ENCODE results near the gene RHOG. TPM values are rescaled to one million over a fixed set of nuclear protein-coding genes. Genes with fewer than 3 reads are reported as not detected.
"Not testable (repeated sequence)": the region's sequence is repeated elsewhere in the genome, so short reads cannot be mapped to it uniquely, and the experiment has no call there.

RHOG gene
- total and polyA plus RNA-seq, 4 donors, result 48.6 to 61.0 (median 56.5) TPM

DNA sequence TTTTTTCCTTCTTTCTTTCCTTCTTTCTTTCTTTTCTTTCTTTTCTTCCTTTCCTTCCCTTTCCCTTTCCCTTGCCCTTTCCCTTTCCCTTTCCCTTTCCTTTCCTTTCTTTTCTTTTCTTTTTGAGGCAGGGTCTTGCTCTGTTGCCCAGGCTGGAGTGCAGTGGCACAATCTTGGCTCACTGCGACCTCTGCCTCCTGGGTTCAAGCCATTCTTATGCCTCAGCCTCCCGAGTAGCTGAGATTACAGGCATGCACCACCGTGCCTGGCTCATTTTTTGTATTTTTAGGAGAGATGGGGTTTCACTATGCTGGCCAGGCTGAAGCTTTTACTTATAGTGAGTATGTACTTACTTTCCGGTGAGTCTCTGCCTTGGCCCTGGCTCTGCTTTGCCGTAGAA, 25.9 kb downstream of the RHOG start:
- peak in 1 of 2 donors; percentile 4 for DNase-seq
- 91 to 94% methylated on average over 5 of the region's 5 CpGs for WGBS, 2 donors
- H3K9me3 ChIP-seq (ENCODE audit: control insufficient read depth, low read length); H3K27ac ChIP-seq (ENCODE audit: low read depth in 1 of 2, low read length in 2 of 2); H3K27me3 ChIP-seq (ENCODE audit: control insufficient read depth in 1 of 2, insufficient read depth in 2 of 2, low read length in 1 of 2); H3K4me3 ChIP-seq (ENCODE audit: low read length in 2 of 2); intact Hi-C loops (cut with DNase I); H3K4me1 ChIP-seq (ENCODE audit: control insufficient read depth in 1 of 2, insufficient read depth in 2 of 2, low read length in 2 of 2); ATAC-seq (ENCODE audit: low FRiP score); H3K36me3 ChIP-seq (ENCODE audit: control insufficient read depth in 1 of 2, insufficient read depth in 2 of 2, low read length in 1 of 2): not testable (repeated sequence)

DNA sequence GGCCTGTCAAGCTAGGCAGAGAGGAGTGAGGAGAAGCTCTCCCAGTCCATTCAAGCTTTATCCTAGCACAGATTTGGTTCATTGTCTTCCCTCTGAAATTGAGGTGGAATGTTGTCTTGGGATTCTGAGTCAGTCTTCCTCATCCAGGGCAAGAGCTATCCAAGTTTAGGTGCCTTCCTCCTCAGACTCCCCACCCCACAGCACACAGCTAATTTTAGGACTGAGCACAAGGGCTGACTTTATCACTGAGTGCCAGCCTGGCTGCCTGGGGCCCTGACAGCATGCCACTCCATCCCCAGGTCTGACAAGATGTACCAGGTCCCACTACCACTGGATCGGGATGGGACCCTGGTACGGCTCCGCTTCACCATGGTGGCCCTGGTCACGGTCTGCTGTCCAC, 29.8 kb downstream of the RHOG start:
- DNase-seq (peak in 1 of 2 donors; percentile 21), ATAC-seq (ENCODE audit: low FRiP score) (no peak)
- no peaks in the 10 kb centered on the region for H3K4me1 ChIP-seq (ENCODE audit: control insufficient read depth in 1 of 2, insufficient read depth in 2 of 2, low read length in 2 of 2)
- no peaks in the 10 kb centered on the region for H3K9me3 ChIP-seq (ENCODE audit: control insufficient read depth, low read length)
- H3K4me3 ChIP-seq (ENCODE audit: low read length in 2 of 2), result no peak overlapping the region
- H3K27ac ChIP-seq (ENCODE audit: low read depth in 1 of 2, low read length in 2 of 2), result no peak overlapping the region
- WGBS, 2 donors, result 94 to 95% methylated on average over 4 of the region's 4 CpGs
- H3K36me3 ChIP-seq (ENCODE audit: control insufficient read depth in 1 of 2, insufficient read depth in 2 of 2, low read length in 1 of 2), result no peaks in the 10 kb centered on the region
- intact Hi-C loops (cut with DNase I), result no loop called here
- H3K27me3 ChIP-seq (ENCODE audit: control insufficient read depth in 1 of 2, insufficient read depth in 2 of 2, low read length in 1 of 2), result no peaks in the 10 kb centered on the region

DNA sequence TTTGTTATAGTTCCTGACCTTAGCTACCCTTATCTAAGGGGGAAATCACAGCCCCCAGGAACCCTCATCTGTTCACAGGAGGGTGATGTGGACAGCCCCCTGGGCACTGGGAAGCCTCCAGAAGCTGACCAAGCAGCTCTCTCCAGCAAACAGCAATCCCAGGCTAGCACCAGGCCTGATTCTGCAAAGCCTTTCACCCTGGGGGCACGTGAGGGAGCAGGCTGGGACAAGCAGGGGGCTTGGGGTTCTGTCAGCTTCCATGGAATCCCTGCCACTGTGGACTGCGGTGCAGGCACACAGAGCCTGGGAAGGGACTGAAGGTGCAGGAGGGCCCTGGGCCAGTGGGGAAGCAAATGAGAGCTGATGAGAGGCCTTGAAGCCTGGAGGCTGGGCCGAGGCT, 30.3 kb downstream of the RHOG start:
- H3K36me3 ChIP-seq (ENCODE audit: control insufficient read depth in 1 of 2, insufficient read depth in 2 of 2, low read length in 1 of 2), result no peaks in the 10 kb centered on the region
- no peak for ATAC-seq (ENCODE audit: low FRiP score)
- H3K4me1 ChIP-seq (ENCODE audit: control insufficient read depth in 1 of 2, insufficient read depth in 2 of 2, low read length in 2 of 2), result no peaks in the 10 kb centered on the region
- WGBS, 2 donors, result 90 to 91% methylated on average over 3 of the region's 3 CpGs
- no peak overlapping the region for H3K4me3 ChIP-seq (ENCODE audit: low read length in 2 of 2)
- no peak overlapping the region for H3K27ac ChIP-seq (ENCODE audit: low read depth in 1 of 2, low read length in 2 of 2)
- intact Hi-C loops (cut with DNase I), result no loop called here
- H3K27me3 ChIP-seq (ENCODE audit: control insufficient read depth in 1 of 2, insufficient read depth in 2 of 2, low read length in 1 of 2), result no peaks in the 10 kb centered on the region
- peak in 1 of 2 donors; percentile 9 for DNase-seq
- no peaks in the 10 kb centered on the region for H3K9me3 ChIP-seq (ENCODE audit: control insufficient read depth, low read length)

DNA sequence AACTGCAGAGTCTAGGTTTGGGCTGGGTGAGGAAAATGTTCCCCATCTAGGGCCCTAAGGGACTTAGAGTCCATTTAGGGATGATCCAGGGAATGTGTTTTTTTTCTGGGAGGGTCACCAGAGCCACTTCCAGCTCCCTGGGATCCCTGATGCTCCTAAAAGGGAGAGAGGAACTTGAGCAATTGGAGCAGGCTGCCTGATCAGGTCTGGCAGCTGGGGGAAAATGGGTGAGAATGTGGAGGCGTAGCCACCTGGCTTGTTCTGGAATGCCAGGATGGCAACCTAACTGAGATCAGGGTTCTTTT, 31.2 kb downstream of the RHOG start:
- Histone ChIP-seq H3K36me3 (ENCODE audit: control insufficient read depth in 1 of 2, insufficient read depth in 2 of 2, low read length in 1 of 2) (no peaks in the 10 kb centered on the region), H3K27me3 (ENCODE audit: control insufficient read depth in 1 of 2, insufficient read depth in 2 of 2, low read length in 1 of 2) (no peaks in the 10 kb centered on the region), H3K4me1 (ENCODE audit: control insufficient read depth in 1 of 2, insufficient read depth in 2 of 2, low read length in 2 of 2) (no peaks in the 10 kb centered on the region), H3K4me3 (ENCODE audit: low read length in 2 of 2) (no peak overlapping the region), H3K9me3 (ENCODE audit: control insufficient read depth, low read length) (no peaks in the 10 kb centered on the region), H3K27ac (ENCODE audit: low read depth in 1 of 2, low read length in 2 of 2) (no peak overlapping the region)
- ATAC-seq (ENCODE audit: low FRiP score) (no peak), DNase-seq (no peak)
- 98 to 100% methylated on average over 1 of the region's 1 CpG for WGBS, 2 donors
- intact Hi-C loops (cut with DNase I), result no loop called here

DNA sequence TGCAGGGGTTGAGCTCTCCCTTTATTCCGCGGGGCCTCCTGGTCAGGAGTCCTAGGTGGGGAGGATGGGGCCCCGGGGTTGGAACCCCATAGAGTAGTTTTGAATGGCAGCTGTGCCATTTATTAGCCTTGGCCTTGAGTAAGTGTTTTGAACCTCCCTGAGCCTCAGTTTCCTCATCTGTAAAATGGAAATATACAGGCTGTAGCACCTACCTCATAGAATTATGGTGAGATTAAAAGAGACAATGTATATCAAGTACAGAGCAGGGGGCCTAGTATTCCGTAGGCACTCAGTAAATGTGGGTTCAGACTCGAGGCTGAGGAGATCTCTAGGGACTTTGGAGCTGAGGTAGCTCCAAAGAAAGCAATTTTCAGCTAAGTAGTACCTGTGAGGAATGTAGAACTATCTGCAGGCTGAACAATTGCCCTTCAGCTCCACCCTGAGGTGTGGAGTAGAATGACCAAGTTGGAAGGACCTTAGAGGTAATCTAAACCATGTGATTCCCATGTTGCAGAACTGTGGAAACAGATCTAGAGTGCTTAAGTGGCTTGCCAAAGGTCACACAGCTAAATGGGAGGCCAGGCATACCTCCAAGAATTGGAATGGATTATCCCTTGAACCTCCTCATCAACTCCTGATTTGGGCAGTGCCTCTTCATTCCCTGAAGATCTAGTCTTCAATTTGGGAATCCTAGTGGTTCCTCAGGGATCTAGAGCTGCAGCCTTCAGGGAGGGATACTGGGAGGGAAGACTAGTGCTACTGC, 31.7 kb downstream of the RHOG start:
- intact Hi-C loops (cut with DNase I), result no loop called here
- DNase-seq, result peak; percentile 1 to 34

DNA sequence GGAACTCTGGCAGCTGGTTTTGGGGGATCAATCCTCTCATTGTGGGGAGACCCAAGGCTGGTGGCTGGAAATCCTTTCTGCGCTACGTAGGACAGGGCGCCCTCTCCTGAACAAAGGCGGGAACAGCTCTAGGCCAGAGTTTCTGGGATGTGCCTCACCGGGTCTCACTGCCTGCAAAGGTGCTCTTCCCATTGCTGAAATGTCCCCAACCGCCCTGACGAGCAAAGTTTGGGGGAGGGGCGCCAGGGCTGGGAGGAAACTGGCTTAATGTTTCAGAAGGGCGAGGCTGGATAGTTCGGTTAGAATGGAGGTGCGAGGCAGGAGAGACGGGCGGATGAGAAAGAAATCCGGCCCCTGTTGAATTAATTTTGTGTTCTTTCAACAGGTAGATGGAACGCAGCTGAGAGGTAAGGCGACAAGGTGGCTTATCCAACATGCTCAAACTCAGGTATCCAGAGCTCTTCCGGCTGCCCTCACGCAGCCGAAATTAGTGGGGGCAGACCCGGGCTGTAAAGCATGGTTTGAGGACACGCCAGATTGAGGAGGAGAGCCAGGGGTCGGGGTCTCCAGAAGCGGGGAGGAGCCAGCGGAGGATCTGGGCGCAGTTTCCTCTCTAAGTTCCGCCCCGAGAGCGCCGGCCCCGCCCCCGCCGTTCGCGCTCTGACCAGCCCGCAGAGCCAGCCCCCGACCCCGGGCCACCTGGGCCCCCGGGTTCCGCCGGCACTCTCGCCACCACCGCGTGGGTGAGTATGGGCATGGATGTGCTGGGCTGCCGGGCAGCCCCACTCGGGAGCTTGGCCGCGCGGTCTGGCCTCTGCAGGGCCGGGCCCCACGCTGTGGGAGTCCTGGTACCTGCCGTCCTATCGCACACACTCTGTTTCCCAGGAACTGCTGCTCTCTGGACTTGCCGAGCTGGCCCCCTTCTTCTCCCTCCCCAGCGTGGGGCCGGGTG, 32.6 kb downstream of the RHOG start, which contains the start of gene PGAP2:
Gene PGAP2 (plus strand): TSS at position 652 of the 952 bp plus-strand sequence. CDS start 2,700 bp downstream, outside the sequence.
- peak; percentile 76 to 90 for DNase-seq

More for the DNA sequence above, 31.7 kb downstream of the RHOG start:
- 31 to 35% methylated on average over 5 of the region's 5 CpGs for WGBS, 2 donors
- Histone ChIP-seq H3K4me1 (ENCODE audit: control insufficient read depth in 1 of 2, insufficient read depth in 2 of 2, low read length in 2 of 2) (no peaks in the 10 kb centered on the region), H3K4me3 (ENCODE audit: low read length in 2 of 2) (peak overlapping the region; percentile 45 to 53), H3K27me3 (ENCODE audit: control insufficient read depth in 1 of 2, insufficient read depth in 2 of 2, low read length in 1 of 2) (no peaks in the 10 kb centered on the region), H3K9me3 (ENCODE audit: control insufficient read depth, low read length) (no peaks in the 10 kb centered on the region), H3K27ac (ENCODE audit: low read depth in 1 of 2, low read length in 2 of 2) (no peak overlapping the region), H3K36me3 (ENCODE audit: control insufficient read depth in 1 of 2, insufficient read depth in 2 of 2, low read length in 1 of 2) (no peaks in the 10 kb centered on the region)
- ATAC-seq (ENCODE audit: low FRiP score), result no peak

DNA sequence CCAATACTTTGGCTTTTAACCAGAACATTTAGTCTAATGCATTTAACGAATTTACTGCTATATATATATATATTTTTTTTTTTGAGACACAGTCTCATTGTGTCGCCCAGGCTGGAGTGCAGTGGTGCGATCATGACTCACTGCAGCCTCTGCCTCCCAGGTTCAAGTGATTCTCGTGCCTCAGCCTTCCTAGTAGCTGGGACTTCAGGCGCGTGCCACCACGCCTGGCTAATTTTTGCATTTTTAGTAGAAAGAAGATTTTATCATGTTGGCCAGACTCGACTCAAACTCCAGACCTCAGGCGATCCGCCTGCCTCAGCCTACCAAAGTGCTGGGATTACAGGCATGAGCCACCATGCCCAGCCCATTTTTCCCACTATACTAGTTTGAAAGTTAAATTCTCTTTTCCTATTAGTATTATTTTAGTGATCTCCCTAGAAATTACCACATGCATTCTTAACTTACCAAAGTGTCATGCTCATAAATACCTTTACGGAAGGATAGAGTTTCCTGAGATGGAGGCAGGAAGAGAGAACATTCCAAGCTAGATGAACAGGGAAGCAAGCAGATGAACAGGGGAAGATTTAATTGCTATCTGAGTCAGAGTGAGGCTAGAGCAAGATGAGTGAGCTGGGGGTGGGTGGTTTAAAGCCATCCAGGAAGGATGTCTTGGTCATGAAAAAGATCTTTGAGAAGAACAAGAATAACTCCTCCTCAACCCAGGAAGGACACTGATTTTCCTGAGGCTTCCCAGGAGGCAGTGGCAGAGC, 36.8 kb downstream of the RHOG start:
- WGBS, 2 donors, result 93 to 96% methylated on average over 11 of the region's 11 CpGs
- no peak for ATAC-seq (ENCODE audit: low FRiP score)

More for the DNA sequence above, 32.6 kb downstream of the RHOG start, which contains the start of gene PGAP2:
- ATAC-seq (ENCODE audit: low FRiP score), result peak; percentile 90
- Histone ChIP-seq H3K27me3 (ENCODE audit: control insufficient read depth in 1 of 2, insufficient read depth in 2 of 2, low read length in 1 of 2) (no peaks in the 10 kb centered on the region), H3K9me3 (ENCODE audit: control insufficient read depth, low read length) (no peaks in the 10 kb centered on the region), H3K4me1 (ENCODE audit: control insufficient read depth in 1 of 2, insufficient read depth in 2 of 2, low read length in 2 of 2) (no peaks in the 10 kb centered on the region), H3K36me3 (ENCODE audit: control insufficient read depth in 1 of 2, insufficient read depth in 2 of 2, low read length in 1 of 2) (no peaks in the 10 kb centered on the region), H3K4me3 (ENCODE audit: low read length in 2 of 2) (peak within 1 kb of the TSS; percentile 45 to 53), H3K27ac (ENCODE audit: low read depth in 1 of 2, low read length in 2 of 2) (no peak within 1 kb of the TSS)
- intact Hi-C loops (cut with DNase I), result no loop called here
- WGBS, 2 donors, result 1% methylated on average over 47 to 55 of the region's 55 CpGs

DNA sequence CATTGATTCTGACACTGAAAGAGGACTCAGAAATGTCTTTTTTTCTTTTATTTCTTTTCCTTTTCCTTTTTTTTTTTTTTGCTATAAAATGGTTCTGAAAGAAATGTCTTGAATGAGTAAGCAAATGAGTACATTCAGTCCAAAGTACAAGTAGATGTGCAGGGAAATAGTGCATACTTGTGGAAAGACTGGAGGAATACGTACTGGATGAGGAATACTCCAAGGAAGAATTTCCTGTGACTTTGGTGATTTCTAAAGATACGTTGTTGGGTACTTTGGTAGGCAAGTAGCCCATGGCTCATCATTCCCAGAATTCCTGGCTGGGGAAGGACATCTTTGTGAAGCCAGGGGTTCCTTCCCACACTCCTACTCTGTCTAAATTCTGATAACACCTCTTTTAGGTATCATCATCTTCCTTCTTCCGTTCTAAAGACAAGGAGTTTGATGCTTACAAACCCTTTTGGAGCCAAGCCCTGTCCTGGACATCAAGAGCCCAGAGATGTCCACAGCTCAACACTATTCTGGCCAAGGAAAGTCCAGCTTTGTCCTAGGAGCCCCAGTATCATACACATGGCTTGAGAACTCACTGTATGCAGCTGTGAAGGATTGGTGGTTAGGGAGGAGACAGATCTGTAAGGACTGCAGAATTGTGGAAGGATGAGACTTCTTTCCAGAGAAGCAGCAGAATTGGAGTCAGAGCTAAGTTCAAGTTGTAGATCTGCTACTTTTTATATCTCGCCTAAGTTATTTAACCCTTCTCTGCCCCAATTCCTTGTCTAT, 38.6 kb downstream of the RHOG start:
- intact Hi-C loops (cut with DNase I), result no loop called here
- DNase-seq (peak in 1 of 2 donors; percentile 9), ATAC-seq (ENCODE audit: low FRiP score) (no peak)
- WGBS, 2 donors, result 55 to 61% methylated on average over 4 of the region's 4 CpGs
- H3K27ac ChIP-seq (ENCODE audit: low read depth in 1 of 2, low read length in 2 of 2), result no peak overlapping the region
- no peaks in the 10 kb centered on the region for H3K4me1 ChIP-seq (ENCODE audit: control insufficient read depth in 1 of 2, insufficient read depth in 2 of 2, low read length in 2 of 2)
- no peaks in the 10 kb centered on the region for H3K27me3 ChIP-seq (ENCODE audit: control insufficient read depth in 1 of 2, insufficient read depth in 2 of 2, low read length in 1 of 2)
- H3K4me3 ChIP-seq (ENCODE audit: low read length in 2 of 2), result no peak overlapping the region
- no peaks in the 10 kb centered on the region for H3K9me3 ChIP-seq (ENCODE audit: control insufficient read depth, low read length)
- H3K36me3 ChIP-seq (ENCODE audit: control insufficient read depth in 1 of 2, insufficient read depth in 2 of 2, low read length in 1 of 2), result no peaks in the 10 kb centered on the region

More for the DNA sequence above, 36.8 kb downstream of the RHOG start:
- Histone ChIP-seq H3K9me3 (ENCODE audit: control insufficient read depth, low read length) (no peaks in the 10 kb centered on the region), H3K36me3 (ENCODE audit: control insufficient read depth in 1 of 2, insufficient read depth in 2 of 2, low read length in 1 of 2) (no peaks in the 10 kb centered on the region), H3K27me3 (ENCODE audit: control insufficient read depth in 1 of 2, insufficient read depth in 2 of 2, low read length in 1 of 2) (no peaks in the 10 kb centered on the region), H3K27ac (ENCODE audit: low read depth in 1 of 2, low read length in 2 of 2) (no peak overlapping the region), H3K4me1 (ENCODE audit: control insufficient read depth in 1 of 2, insufficient read depth in 2 of 2, low read length in 2 of 2) (no peaks in the 10 kb centered on the region), H3K4me3 (ENCODE audit: low read length in 2 of 2) (no peak overlapping the region)
- DNase-seq, result peak; percentile 6 to 8
- intact Hi-C loops (cut with DNase I), result no loop called here
